ENCODE measurements around the gene C1R. TPM values are rescaled to one million over a fixed set of nuclear protein-coding genes. Genes with fewer than 3 reads are reported as not detected.
"Not testable (repeated sequence)": the region's sequence is repeated elsewhere in the genome, so short reads cannot be mapped to it uniquely, and the experiment has no call there.

Gene C1R
- total RNA-seq, 1 donor from 2014 or later = 367 TPM

GRCh38 chr12:7058163-7058845 lies 33.9 kb downstream of the C1R start:
- DNase-seq = no peak
- H3K9me3 ChIP-seq = no peaks in the 10 kb centered on the region
- no peak overlapping the region for H3K27ac ChIP-seq
- peak; percentile 60 for ATAC-seq
- TF ChIP-seq CTCF (IDR thresholded peaks at IDR 0.05) = no peak
- intact Hi-C loops (cut with DNase I) = no loop called here
- H3K4me3 ChIP-seq = no peak overlapping the region
- no peaks in the 10 kb centered on the region for H3K36me3 ChIP-seq
- no peaks in the 10 kb centered on the region for H3K27me3 ChIP-seq
- peaks cover 16% of the 10 kb centered on the region for H3K4me1 ChIP-seq

- H3K27me3 ChIP-seq; H3K9me3 ChIP-seq; H3K27ac ChIP-seq; H3K36me3 ChIP-seq; H3K4me3 ChIP-seq; H3K4me1 ChIP-seq; ATAC-seq; DNase-seq; intact Hi-C loops (cut with DNase I): not testable (repeated sequence)
These were observed 36.5 kb downstream of the C1R start for GRCh38 chr12:7055736-7056135.

GRCh38 chr12:7054925-7055324 lies 37.3 kb downstream of the C1R start:
- no peaks in the 10 kb centered on the region for H3K27me3 ChIP-seq
- no peak overlapping the region for H3K27ac ChIP-seq
- H3K4me3 ChIP-seq = no peak overlapping the region
- intact Hi-C loops (cut with DNase I) = no loop called here
- peaks cover 5% of the 10 kb centered on the region for H3K4me1 ChIP-seq
- ATAC-seq = no peak
- DNase-seq = no peak
- no peaks in the 10 kb centered on the region for H3K36me3 ChIP-seq
- no peak for TF ChIP-seq CTCF (IDR thresholded peaks at IDR 0.05)
- H3K9me3 ChIP-seq = no peaks in the 10 kb centered on the region

- intact Hi-C loops (cut with DNase I); H3K4me3 ChIP-seq; H3K4me1 ChIP-seq: not testable (repeated sequence)
These were observed 42.3 kb downstream of the C1R start for GRCh38 chr12:7049973-7050372.

GRCh38 chr12:7049445-7049951 lies 42.7 kb downstream of the C1R start:
- intact Hi-C loops (cut with DNase I); H3K4me1 ChIP-seq; H3K4me3 ChIP-seq; H3K36me3 ChIP-seq; H3K27me3 ChIP-seq; DNase-seq; ATAC-seq; H3K27ac ChIP-seq; H3K9me3 ChIP-seq: not testable (repeated sequence)

More at GRCh38 chr12:7049973-7050372, 42.3 kb downstream of the C1R start:
- not testable (repeated sequence) for H3K9me3 ChIP-seq, H3K27ac ChIP-seq, ATAC-seq, DNase-seq, H3K27me3 ChIP-seq, H3K36me3 ChIP-seq

- no peak for ATAC-seq
These were observed 44.9 kb downstream of the C1R start for GRCh38 chr12:7047306-7047705.

More at GRCh38 chr12:7047306-7047705, 44.9 kb downstream of the C1R start:
- intact Hi-C loops (cut with DNase I) = no loop called here
- no peak for DNase-seq
- no peaks in the 10 kb centered on the region for H3K9me3 ChIP-seq
- no peaks in the 10 kb centered on the region for H3K36me3 ChIP-seq
- H3K27ac ChIP-seq = no peak overlapping the region
- TF ChIP-seq CTCF (IDR thresholded peaks at IDR 0.05) = no peak
- H3K4me3 ChIP-seq = no peak overlapping the region
- no peaks in the 10 kb centered on the region for H3K27me3 ChIP-seq
- peaks cover 7% of the 10 kb centered on the region for H3K4me1 ChIP-seq
